Stimulated activated CD4-positive, alpha-beta T cell treated with anti-CD3 and anti-CD28 coated beads, Interleukin-1b, Interleukin-23, amount 100 ng/mL, for 4 hours (primary cell): Measurements from ENCODE around the gene TTC22.
"Not testable (repeated sequence)": the region's sequence is repeated elsewhere in the genome, so short reads cannot be mapped to it uniquely, and the experiment has no call there.

ENCODE experiments used
- DNase-seq, 2 donors: peaks; one replicate each; pipeline ENCODE4 v3.0.0-alpha.2; 2020; ENCODE audit warnings: low read depth in 2 of 2

TTC22 gene

GRCh38 chr1:54786778-54787177 lies 14.3 kb downstream of the TTC22 start:
- no peak for DNase-seq

GRCh38 chr1:54784066-54784465 lies 17.1 kb downstream of the TTC22 start:
- no peak for DNase-seq

GRCh38 chr1:54782588-54782987 lies 18.5 kb downstream of the TTC22 start:
- no peak for DNase-seq

- DNase-seq = no peak
Observed at GRCh38 chr1:54782156-54782555, 19.0 kb downstream of the TTC22 start.

- no peak for DNase-seq
Observed at GRCh38 chr1:54781023-54781723, 19.9 kb downstream of the TTC22 start.

- no peak for DNase-seq
Observed at GRCh38 chr1:54777431-54777830, 23.7 kb downstream of the TTC22 start.

GRCh38 chr1:54777011-54777410 lies 24.1 kb downstream of the TTC22 start:
- DNase-seq = no peak

GRCh38 chr1:54775828-54776721 lies 25.0 kb downstream of the TTC22 start:
- DNase-seq = not testable (repeated sequence)

GRCh38 chr1:54774820-54775498 lies 26.2 kb downstream of the TTC22 start:
- DNase-seq = no peak

GRCh38 chr1:54772951-54773350 lies 28.2 kb downstream of the TTC22 start:
- DNase-seq = no peak

- DNase-seq = no peak
Observed at GRCh38 chr1:54768093-54768492, 33.0 kb downstream of the TTC22 start.

GRCh38 chr1:54767526-54767925 lies 33.6 kb downstream of the TTC22 start:
- no peak for DNase-seq

GRCh38 chr1:54766726-54767125 lies 34.4 kb downstream of the TTC22 start:
- DNase-seq = no peak

GRCh38 chr1:54764922-54765561 lies 36.1 kb downstream of the TTC22 start:
- no peak for DNase-seq

- DNase-seq = peak; percentile 95 to 96
Observed at GRCh38 chr1:54764133-54764921, 36.8 kb downstream of the TTC22 start, which contains the start of gene PARS2. TSS of gene PARS2 (minus strand) at chr1:54764523. CDS start at chr1:54759161, 5,362 bp downstream.

- DNase-seq = peak in 1 of 2 donors; percentile 8
Observed at GRCh38 chr1:54763816-54764132, 37.3 kb downstream of the TTC22 start.

- DNase-seq = no peak
Observed at GRCh38 chr1:54758678-54759348, 42.3 kb downstream of the TTC22 start.

- DNase-seq = no peak
Observed at GRCh38 chr1:54757833-54758232, 43.3 kb downstream of the TTC22 start.

GRCh38 chr1:54754486-54755285 lies 46.4 kb downstream of the TTC22 start:
- DNase-seq = no peak

- no peak for DNase-seq
Observed at GRCh38 chr1:54754045-54754444, 47.1 kb downstream of the TTC22 start.
